ENCODE results near the gene DIP2C.

DIP2C gene

DNA sequence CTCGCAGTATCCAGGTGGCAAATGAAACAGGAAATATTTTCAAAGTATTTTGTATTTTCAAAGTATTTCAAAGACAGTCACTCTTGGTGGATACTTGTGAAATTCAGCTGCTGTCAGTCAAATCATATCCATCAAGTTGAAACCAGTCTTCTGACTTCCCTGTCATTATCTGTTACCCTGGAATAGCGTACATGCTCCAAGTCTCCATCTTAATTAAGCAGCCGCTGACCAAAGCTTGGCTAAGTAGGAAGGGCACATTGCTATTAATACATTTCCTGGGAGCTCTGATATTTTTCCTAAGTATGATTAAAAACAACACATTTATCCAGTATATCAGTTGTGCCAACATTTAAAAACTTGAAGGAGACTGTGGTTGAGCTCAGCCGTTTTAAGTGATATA, 442.0 kb downstream of the DIP2C start:
- no peak for DNase-seq
- peaks cover 80% of the 10 kb centered on the region for H3K36me3 Mint-ChIP-seq (ENCODE audit: low read depth)
- no peak overlapping the region for H3K4me3 Mint-ChIP-seq
- H3K4me1 Mint-ChIP-seq (ENCODE audit: low read depth) = no peaks in the 10 kb centered on the region
- no peaks in the 10 kb centered on the region for H3K27me3 Mint-ChIP-seq
- no peak overlapping the region for H3K27ac Mint-ChIP-seq
- H3K9me3 Mint-ChIP-seq = no peaks in the 10 kb centered on the region

GRCh38 chr10:246431-246830, 443.0 kb downstream of the DIP2C start:
- no peak for DNase-seq
- no peak overlapping the region for H3K27ac Mint-ChIP-seq
- H3K36me3 Mint-ChIP-seq (ENCODE audit: low read depth) = peaks cover 80% of the 10 kb centered on the region
- H3K4me1 Mint-ChIP-seq (ENCODE audit: low read depth) = no peaks in the 10 kb centered on the region
- no peak overlapping the region for H3K4me3 Mint-ChIP-seq
- H3K9me3 Mint-ChIP-seq = no peaks in the 10 kb centered on the region
- no peaks in the 10 kb centered on the region for H3K27me3 Mint-ChIP-seq

DNA sequence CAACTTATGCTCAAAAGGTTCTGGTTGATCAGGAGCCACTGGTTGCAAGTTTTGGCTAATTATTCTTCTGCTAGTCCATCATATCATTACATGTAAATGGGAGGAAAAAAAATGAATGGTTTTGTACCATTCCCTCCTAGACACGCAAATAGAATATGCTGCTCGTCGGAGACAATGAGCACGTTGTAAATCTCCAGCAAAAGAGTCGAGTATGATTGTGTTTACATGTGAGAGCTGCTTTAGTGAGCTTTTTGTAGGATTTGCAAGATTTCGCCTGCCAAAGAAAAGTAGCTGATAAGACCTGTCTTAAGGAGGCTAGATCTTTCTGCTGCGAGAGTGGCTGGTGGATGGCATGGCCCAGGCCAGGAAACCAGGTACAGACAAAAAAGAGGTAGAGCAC, 445.2 kb downstream of the DIP2C start:
- Mint-ChIP-seq H3K36me3 (ENCODE audit: low read depth) (peaks cover 72% of the 10 kb centered on the region), H3K27ac (no peak overlapping the region), H3K4me1 (ENCODE audit: low read depth) (no peaks in the 10 kb centered on the region), H3K9me3 (no peaks in the 10 kb centered on the region), H3K27me3 (no peaks in the 10 kb centered on the region), H3K4me3 (no peak overlapping the region)
- DNase-seq = no peak

GRCh38 chr10:241966-242643, 447.4 kb downstream of the DIP2C start:
- H3K9me3 Mint-ChIP-seq = no peaks in the 10 kb centered on the region
- no peak overlapping the region for H3K4me3 Mint-ChIP-seq
- no peak for DNase-seq
- no peaks in the 10 kb centered on the region for H3K27me3 Mint-ChIP-seq
- no peaks in the 10 kb centered on the region for H3K4me1 Mint-ChIP-seq (ENCODE audit: low read depth)
- peaks cover 70% of the 10 kb centered on the region for H3K36me3 Mint-ChIP-seq (ENCODE audit: low read depth)
- no peak overlapping the region for H3K27ac Mint-ChIP-seq

- Mint-ChIP-seq H3K36me3 (ENCODE audit: low read depth) (peaks cover 70% of the 10 kb centered on the region), H3K27ac (no peak overlapping the region), H3K27me3 (no peaks in the 10 kb centered on the region), H3K4me1 (ENCODE audit: low read depth) (no peaks in the 10 kb centered on the region), H3K4me3 (no peak overlapping the region), H3K9me3 (no peaks in the 10 kb centered on the region)
- DNase-seq = no peak
These were observed 448.0 kb downstream of the DIP2C start for GRCh38 chr10:241451-241850.

DNA sequence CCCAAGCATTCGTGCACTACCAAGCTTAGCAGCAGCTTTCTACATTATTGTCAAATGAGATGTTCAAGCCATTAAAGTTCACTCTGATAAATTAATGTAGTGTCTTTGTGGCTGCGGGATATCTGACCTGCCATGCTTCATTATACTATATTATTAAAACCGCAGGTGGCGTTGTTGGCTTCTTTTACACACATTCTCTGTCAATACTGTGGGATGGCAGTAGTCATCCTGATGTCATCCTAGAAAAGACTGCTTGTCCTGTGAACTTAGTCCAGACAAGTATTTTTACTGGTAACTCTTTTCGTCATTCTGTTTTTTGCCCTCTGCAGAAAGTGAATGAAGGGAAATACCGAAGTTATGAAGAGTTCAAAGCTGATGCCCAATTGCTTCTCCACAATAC, 450.4 kb downstream of the DIP2C start:
- DNase-seq = no peak
- peaks cover 63% of the 10 kb centered on the region for H3K36me3 Mint-ChIP-seq (ENCODE audit: low read depth)
- H3K27me3 Mint-ChIP-seq = no peaks in the 10 kb centered on the region
- no peak overlapping the region for H3K27ac Mint-ChIP-seq
- H3K4me3 Mint-ChIP-seq = no peak overlapping the region
- no peaks in the 10 kb centered on the region for H3K4me1 Mint-ChIP-seq (ENCODE audit: low read depth)
- no peaks in the 10 kb centered on the region for H3K9me3 Mint-ChIP-seq

- no peak for DNase-seq
- no peaks in the 10 kb centered on the region for H3K4me1 Mint-ChIP-seq (ENCODE audit: low read depth)
- H3K36me3 Mint-ChIP-seq (ENCODE audit: low read depth) = peaks cover 62% of the 10 kb centered on the region
- H3K9me3 Mint-ChIP-seq = no peaks in the 10 kb centered on the region
- no peaks in the 10 kb centered on the region for H3K27me3 Mint-ChIP-seq
- no peak overlapping the region for H3K27ac Mint-ChIP-seq
- no peak overlapping the region for H3K4me3 Mint-ChIP-seq
These were observed 453.6 kb downstream of the DIP2C start for GRCh38 chr10:235915-236314.

- DNase-seq = no peak
- Mint-ChIP-seq H3K27ac (no peak overlapping the region), H3K27me3 (no peaks in the 10 kb centered on the region), H3K4me1 (ENCODE audit: low read depth) (no peaks in the 10 kb centered on the region), H3K9me3 (no peaks in the 10 kb centered on the region), H3K36me3 (ENCODE audit: low read depth) (peaks cover 59% of the 10 kb centered on the region), H3K4me3 (no peak overlapping the region)
These were observed 454.6 kb downstream of the DIP2C start for GRCh38 chr10:234708-235406.

- Mint-ChIP-seq H3K27ac (no peak overlapping the region), H3K36me3 (ENCODE audit: low read depth) (peaks cover 43% of the 10 kb centered on the region), H3K4me3 (no peak overlapping the region), H3K27me3 (no peaks in the 10 kb centered on the region), H3K9me3 (no peaks in the 10 kb centered on the region), H3K4me1 (ENCODE audit: low read depth) (peaks cover 7% of the 10 kb centered on the region)
- DNase-seq = no peak
These were observed 456.6 kb downstream of the DIP2C start for GRCh38 chr10:232878-233277.

- no peak for DNase-seq
- peaks cover 37% of the 10 kb centered on the region for H3K36me3 Mint-ChIP-seq (ENCODE audit: low read depth)
- H3K27ac Mint-ChIP-seq = no peak overlapping the region
- H3K27me3 Mint-ChIP-seq = no peaks in the 10 kb centered on the region
- H3K9me3 Mint-ChIP-seq = no peaks in the 10 kb centered on the region
- H3K4me3 Mint-ChIP-seq = no peak overlapping the region
- peaks cover 13% of the 10 kb centered on the region for H3K4me1 Mint-ChIP-seq (ENCODE audit: low read depth)
These were observed 457.4 kb downstream of the DIP2C start for GRCh38 chr10:232061-232460.

- Mint-ChIP-seq H3K9me3 (no peaks in the 10 kb centered on the region), H3K36me3 (ENCODE audit: low read depth) (peaks cover 26% of the 10 kb centered on the region), H3K27me3 (no peaks in the 10 kb centered on the region), H3K27ac (no peak overlapping the region), H3K4me1 (ENCODE audit: low read depth) (peaks cover 16% of the 10 kb centered on the region), H3K4me3 (no peak overlapping the region)
- DNase-seq = no peak
These were observed 458.7 kb downstream of the DIP2C start for GRCh38 chr10:230758-231157.

DNA sequence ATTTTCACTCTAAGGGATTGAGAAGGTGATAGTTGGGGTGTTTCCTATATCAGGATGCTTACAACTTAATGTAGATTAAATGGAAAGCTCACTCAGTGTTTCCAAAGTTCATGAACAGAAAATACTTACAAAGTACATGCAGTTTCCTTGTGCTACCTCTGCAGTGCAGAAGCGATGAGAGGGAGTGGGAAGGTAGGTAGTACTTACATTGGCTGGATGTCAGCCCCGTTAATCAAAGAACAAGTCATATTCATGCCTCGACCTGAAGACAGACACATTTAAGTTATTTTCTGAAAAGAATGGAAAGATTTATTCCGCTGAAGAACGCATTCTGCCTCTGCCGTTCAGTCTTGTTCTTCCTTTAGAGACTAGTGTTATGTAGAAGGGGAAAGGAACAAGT, 461.1 kb downstream of the DIP2C start:
- peak overlapping the region; percentile 69 for H3K27ac Mint-ChIP-seq
- peaks cover 16% of the 10 kb centered on the region for H3K4me1 Mint-ChIP-seq (ENCODE audit: low read depth)
- peaks cover 21% of the 10 kb centered on the region for H3K36me3 Mint-ChIP-seq (ENCODE audit: low read depth)
- no peaks in the 10 kb centered on the region for H3K27me3 Mint-ChIP-seq
- H3K4me3 Mint-ChIP-seq = no peak overlapping the region
- DNase-seq = no peak
- H3K9me3 Mint-ChIP-seq = no peaks in the 10 kb centered on the region

- no peak overlapping the region for H3K27ac Mint-ChIP-seq
These were observed 462.5 kb downstream of the DIP2C start for GRCh38 chr10:227014-227413.

DNA sequence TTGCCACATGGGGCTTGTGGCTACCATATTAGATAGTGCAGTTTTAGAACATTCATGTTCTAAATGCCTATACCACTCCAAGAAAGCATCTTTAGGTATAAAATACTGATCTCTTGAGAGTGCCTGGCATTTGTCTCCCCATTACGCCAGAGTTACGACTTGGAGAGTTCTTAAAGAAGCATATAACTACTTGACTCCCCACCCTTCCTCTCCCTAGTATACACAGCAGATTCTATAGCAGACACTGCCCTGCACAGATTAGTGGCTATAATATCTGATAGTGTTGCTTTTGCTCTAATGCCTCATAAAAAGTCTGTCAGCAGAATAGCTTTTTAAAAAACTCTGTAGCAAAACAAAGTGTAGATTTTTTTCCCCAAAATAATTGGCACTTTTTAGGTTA, 463.4 kb downstream of the DIP2C start:
- H3K27ac Mint-ChIP-seq = no peak overlapping the region
- H3K36me3 Mint-ChIP-seq (ENCODE audit: low read depth) = peaks cover 25% of the 10 kb centered on the region
- no peak overlapping the region for H3K4me3 Mint-ChIP-seq
- DNase-seq = no peak
- H3K4me1 Mint-ChIP-seq (ENCODE audit: low read depth) = peaks cover 19% of the 10 kb centered on the region
- H3K9me3 Mint-ChIP-seq = no peaks in the 10 kb centered on the region
- H3K27me3 Mint-ChIP-seq = no peaks in the 10 kb centered on the region

More at GRCh38 chr10:227014-227413, 462.5 kb downstream of the DIP2C start:
- Mint-ChIP-seq H3K27me3 (no peaks in the 10 kb centered on the region), H3K4me3 (no peak overlapping the region), H3K9me3 (no peaks in the 10 kb centered on the region), H3K4me1 (ENCODE audit: low read depth) (peaks cover 16% of the 10 kb centered on the region), H3K36me3 (ENCODE audit: low read depth) (peaks cover 21% of the 10 kb centered on the region)
- no peak for DNase-seq

- Mint-ChIP-seq H3K27ac (no peak overlapping the region), H3K27me3 (no peaks in the 10 kb centered on the region), H3K4me1 (ENCODE audit: low read depth) (peaks cover 28% of the 10 kb centered on the region), H3K4me3 (no peak overlapping the region), H3K9me3 (no peaks in the 10 kb centered on the region), H3K36me3 (ENCODE audit: low read depth) (peaks cover 24% of the 10 kb centered on the region)
- DNase-seq = no peak
These were observed 464.9 kb downstream of the DIP2C start for GRCh38 chr10:224571-224970.

All from activated T-cell treated with anti-CD3 and anti-CD28 coated beads, Interleukin-2, amount 50 U/mL, for 24 hours (primary cell).